Activated naive CD8-positive, alpha-beta T cell treated with anti-CD3 and anti-CD28 coated beads, Interleukin-2, amount 50 U/mL, for 24 hours (primary cell): ENCODE measurements around the gene MCTS1.
A peak's percentile ranks its signal among the peaks of the same experiment; 100 is the strongest.
"Not testable (repeated sequence)": the region's sequence is repeated elsewhere in the genome, so short reads cannot be mapped to it uniquely, and the experiment has no call there.

ENCODE experiments used
- ATAC-seq: fragments of 150-1000 bp; cut with Tn5 transposase; one replicate; pipeline ENCODE4 v1.10.0; 2021
- DNase-seq: peaks from one replicate; pipeline ENCODE4 v3.0.0; 2021
- H3K27ac Mint-ChIP-seq: one replicate; pipeline ENCODE4 v1.8.0; 2021; ENCODE audit warnings: mild to moderate bottlenecking, mixed read lengths
- H3K27me3 Mint-ChIP-seq: one replicate; pipeline ENCODE4 v1.8.0; 2021; ENCODE audit warnings: mixed read lengths
- H3K36me3 Mint-ChIP-seq: one replicate; pipeline ENCODE4 v1.8.0; 2021; ENCODE audit warnings: low read depth, mixed read lengths
- H3K4me1 Mint-ChIP-seq: one replicate; pipeline ENCODE4 v1.8.0; 2021; ENCODE audit warnings: mixed read lengths
- H3K4me3 Mint-ChIP-seq: one replicate; pipeline ENCODE4 v1.8.0; 2021; ENCODE audit warnings: mild to moderate bottlenecking, moderate library complexity, mixed read lengths
- H3K9me3 Mint-ChIP-seq: one replicate; pipeline ENCODE4 v1.8.0; 2021; ENCODE audit warnings: mixed read lengths

The MCTS1 gene, protein sequence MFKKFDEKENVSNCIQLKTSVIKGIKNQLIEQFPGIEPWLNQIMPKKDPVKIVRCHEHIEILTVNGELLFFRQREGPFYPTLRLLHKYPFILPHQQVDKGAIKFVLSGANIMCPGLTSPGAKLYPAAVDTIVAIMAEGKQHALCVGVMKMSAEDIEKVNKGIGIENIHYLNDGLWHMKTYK

DNA sequence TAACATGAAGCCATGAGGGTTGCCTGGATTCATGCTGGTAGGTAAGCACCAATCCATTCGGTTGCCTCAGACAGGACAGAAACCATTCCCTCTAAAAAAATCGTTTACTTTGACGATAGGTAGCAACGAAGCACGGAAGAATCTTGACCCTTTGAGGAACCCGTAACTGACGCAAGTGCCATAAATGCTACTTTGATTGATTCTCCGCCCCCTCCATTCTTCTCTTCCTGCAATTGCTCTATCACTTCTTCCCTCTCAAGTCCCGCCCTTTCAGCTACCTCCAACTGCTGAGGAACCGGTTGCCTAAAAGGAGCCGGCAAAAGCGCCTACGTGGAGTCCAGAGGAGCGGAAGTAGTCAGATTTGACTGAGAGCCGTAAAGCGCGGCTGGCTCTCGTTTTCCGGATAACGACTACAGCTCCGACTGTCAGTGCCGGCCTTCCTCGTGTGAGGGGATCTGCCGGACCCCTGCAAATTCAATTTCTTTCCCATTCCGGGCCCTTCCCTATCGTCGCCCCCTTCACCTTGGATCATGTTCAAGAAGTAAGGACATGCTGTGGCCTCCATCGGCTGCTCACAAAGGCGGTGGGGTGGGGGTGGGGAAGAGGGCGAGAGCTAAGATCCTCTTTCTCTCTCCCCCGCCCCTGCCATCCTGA is at the start of gene MCTS1:
TSS of gene MCTS1 (plus strand) at position 395 of the 654 bp plus-strand sequence. CDS start at position 531, 136 bp downstream.
- H3K27me3 Mint-ChIP-seq = no peaks in the 10 kb centered on the region
- peak within 1 kb of the TSS; percentile 92 for H3K4me3 Mint-ChIP-seq
- peaks cover 11% of the 10 kb centered on the region for H3K4me1 Mint-ChIP-seq
- H3K27ac Mint-ChIP-seq = peak within 1 kb of the TSS; percentile 95
- ATAC-seq (peak; percentile 97), DNase-seq (peak; percentile 70)
- no peaks in the 10 kb centered on the region for H3K9me3 Mint-ChIP-seq
- peaks cover 4% of the 10 kb centered on the region for H3K36me3 Mint-ChIP-seq

DNA sequence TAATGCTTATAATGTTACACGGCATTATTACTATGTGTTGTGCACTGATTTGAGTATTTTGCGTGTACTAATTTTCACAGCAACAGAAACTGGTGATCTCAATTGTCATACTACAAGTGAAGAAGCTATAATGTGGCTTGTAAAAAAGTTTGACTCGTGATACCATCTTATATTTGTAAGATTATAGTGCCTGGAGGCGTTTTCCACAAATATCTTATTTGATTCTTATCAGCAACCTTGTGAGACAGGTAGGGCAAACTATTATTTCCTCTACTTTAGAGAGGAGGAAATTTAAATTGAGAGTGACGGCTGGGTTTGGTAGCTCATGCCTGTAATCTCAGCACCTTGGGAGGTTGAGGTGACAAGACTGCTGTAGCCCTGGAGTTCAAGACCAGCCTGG is 47.6 kb upstream of the MCTS1 start:
- DNase-seq (no peak), ATAC-seq (no peak)
- Mint-ChIP-seq H3K27ac (no peak overlapping the region), H3K4me3 (no peak overlapping the region), H3K9me3 (no peaks in the 10 kb centered on the region), H3K36me3 (peaks cover 10% of the 10 kb centered on the region), H3K4me1 (peaks cover 23% of the 10 kb centered on the region), H3K27me3 (no peaks in the 10 kb centered on the region)

DNA sequence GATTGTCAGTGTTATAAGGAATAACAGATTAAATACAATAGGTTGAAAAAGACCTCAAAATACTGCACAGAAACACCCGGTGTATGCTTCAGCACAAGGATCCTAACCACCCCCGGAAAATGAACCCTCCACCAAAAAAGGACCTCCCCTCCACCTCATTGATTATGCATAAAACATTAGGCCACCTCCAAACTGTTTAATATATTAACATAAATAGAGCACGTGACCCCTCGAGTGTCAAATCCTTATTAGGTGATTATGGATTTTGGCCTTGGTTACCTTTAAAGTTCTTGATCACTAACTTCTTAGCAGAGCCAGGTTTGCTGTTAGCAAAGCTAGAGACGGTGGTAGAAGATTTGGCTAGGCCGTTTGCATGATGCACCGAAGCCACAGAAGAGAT is 44.1 kb upstream of the MCTS1 start:
- Mint-ChIP-seq H3K4me1 (peaks cover 24% of the 10 kb centered on the region), H3K27me3 (no peaks in the 10 kb centered on the region), H3K27ac (peak overlapping the region; percentile 92), H3K4me3 (peak overlapping the region; percentile 97), H3K36me3 (peaks cover 10% of the 10 kb centered on the region), H3K9me3 (no peaks in the 10 kb centered on the region)
- DNase-seq = no peak
- ATAC-seq = no peak

DNA sequence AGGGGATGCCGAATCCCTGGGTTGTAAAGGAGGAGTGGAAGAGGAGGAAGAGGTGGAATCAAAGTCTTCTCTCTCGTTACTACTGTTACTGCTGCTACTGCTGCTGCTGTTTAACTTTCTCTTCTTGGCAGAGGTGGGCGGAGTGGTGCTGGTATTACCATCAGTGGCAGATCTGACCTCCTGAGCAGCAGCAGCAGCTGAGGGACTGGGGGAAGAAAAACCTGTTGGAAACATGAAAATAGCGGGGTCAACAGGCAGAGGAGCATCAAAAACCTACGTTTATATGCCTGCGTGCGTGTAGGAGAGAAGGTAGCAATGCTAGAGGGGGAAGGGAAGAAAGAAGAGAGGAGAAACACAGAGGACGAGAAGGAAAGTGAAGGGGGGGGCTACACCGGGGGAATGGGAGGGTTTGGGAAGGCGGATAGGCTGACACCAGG is 43.5 kb upstream of the MCTS1 start:
- peak; percentile 25 for DNase-seq
- Mint-ChIP-seq H3K4me1 (peaks cover 22% of the 10 kb centered on the region), H3K36me3 (peaks cover 10% of the 10 kb centered on the region), H3K27ac (peak overlapping the region; percentile 92), H3K4me3 (peak overlapping the region; percentile 97), H3K27me3 (no peaks in the 10 kb centered on the region), H3K9me3 (no peaks in the 10 kb centered on the region)
- peak; percentile 59 for ATAC-seq

DNA sequence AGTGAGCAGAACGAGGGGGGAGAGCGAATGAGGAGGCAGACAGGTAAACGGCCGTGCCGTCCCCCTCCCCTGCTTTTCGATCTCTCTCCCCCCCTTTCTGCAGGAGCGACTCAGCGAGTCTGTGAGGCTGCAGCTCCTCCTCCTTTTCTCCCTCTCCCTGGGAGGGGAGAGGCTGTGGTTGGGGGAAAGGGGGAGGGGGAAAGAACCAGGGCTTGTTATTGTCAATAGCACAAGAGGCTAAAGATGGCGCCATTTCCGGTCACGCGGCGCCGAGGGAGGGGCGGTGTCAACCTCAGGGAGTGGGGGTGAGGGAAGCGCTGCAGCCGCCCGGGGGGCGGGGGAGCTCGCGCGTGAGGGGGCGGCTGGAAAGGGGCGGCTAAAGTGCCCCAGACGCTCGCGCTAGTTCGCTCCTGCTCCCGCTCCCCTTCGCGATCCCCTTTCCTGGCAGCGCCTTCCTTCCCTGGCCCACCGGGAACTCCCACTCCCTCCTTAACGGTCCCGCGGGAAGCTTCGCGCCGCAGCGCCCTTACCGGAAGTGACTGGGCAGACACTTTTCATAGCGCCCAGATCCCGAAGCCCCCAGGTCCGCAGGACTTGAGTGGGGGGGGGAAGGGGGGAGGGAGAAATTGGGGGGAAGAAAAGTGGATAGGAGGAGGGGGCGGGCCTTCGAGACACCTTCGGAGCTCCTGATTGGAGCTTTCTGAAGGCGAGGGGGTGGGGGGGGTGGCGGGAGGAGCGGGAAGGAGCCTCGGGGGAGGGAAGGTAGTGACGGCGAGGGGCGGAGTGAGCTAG is 42.9 kb upstream of the MCTS1 start, which contains the start of gene CUL4B:
TSS of gene CUL4B (minus strand) at position 121 of the 792 bp plus-strand sequence. CDS start 324 bp downstream, outside the sequence.
- H3K4me3 Mint-ChIP-seq = peak within 1 kb of the TSS; percentile 97
- H3K4me1 Mint-ChIP-seq = peaks cover 21% of the 10 kb centered on the region
- DNase-seq = peak; percentile 86
- peaks cover 9% of the 10 kb centered on the region for H3K36me3 Mint-ChIP-seq
- H3K27me3 Mint-ChIP-seq = no peaks in the 10 kb centered on the region
- peak; percentile 82 for ATAC-seq
- H3K27ac Mint-ChIP-seq = peak within 1 kb of the TSS; percentile 92
- H3K9me3 Mint-ChIP-seq = no peaks in the 10 kb centered on the region

DNA sequence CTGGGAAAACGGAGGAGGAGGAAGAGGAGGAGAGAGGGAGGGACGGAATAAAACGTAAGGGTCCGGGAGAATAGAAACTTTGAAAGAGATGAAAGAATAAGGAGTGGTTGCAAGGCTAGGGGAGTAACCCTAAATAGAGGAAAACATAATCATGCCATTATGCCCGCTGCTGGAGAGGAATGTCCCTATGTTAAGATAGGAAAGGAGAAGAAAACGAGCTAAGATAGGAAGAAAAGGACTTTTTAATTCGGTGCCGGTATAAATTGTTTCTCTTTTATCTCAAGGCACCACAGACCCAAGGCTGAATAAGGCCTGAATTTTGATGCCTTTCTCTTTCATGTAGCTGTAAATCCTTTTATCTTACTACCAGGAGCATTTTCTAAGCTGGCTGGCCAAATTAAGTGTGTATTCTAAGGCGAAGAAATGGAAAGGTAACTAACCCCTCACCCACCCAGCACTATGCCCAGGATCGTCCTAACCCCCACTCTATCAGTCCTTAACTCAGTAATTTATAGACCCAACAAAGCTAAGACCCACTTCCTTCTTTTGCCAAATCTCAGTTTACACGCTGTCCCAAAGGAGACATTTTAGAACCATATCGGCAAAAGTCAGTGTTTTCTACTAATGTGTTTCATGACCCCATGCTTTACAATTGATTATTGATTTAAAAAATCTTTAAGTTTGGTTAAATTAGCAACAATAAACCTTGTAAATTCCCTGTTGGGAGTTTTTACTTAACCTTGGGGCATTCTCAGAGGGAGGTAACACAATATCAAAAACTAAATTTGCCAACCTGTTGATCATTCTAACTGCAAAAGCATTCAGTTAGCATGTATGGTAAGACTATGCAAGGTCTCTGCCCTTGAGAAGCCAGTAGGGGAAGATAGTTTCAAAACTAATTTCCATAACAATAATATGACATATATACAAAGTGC is 42.0 kb upstream of the MCTS1 start:
- H3K4me1 Mint-ChIP-seq = peaks cover 18% of the 10 kb centered on the region
- H3K9me3 Mint-ChIP-seq = no peaks in the 10 kb centered on the region
- DNase-seq = no peak
- peak overlapping the region; percentile 92 for H3K27ac Mint-ChIP-seq
- ATAC-seq = no peak
- no peaks in the 10 kb centered on the region for H3K27me3 Mint-ChIP-seq
- H3K36me3 Mint-ChIP-seq = peaks cover 6% of the 10 kb centered on the region
- H3K4me3 Mint-ChIP-seq = peak overlapping the region; percentile 97

DNA sequence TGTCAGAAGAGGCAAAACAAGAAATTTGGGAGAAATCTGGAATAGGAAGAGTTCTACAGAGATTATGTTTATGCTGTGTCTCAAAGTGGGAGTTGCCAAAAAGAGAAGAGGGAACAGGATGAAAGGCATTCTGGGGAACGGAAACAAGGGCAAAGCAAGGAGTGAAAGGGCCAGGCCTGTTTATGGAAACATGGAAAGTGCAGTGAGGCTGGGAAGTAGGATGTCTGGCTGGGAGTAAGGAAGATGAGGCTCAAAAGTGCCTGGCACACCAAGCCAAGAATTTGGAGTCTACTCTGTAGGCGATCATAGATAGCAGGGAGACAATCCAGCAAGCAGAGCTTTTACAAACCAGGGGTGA is 41.4 kb upstream of the MCTS1 start:
- no peak for ATAC-seq
- Mint-ChIP-seq H3K36me3 (peaks cover 3% of the 10 kb centered on the region), H3K27me3 (no peaks in the 10 kb centered on the region), H3K4me3 (peak overlapping the region; percentile 97), H3K27ac (no peak overlapping the region), H3K9me3 (no peaks in the 10 kb centered on the region), H3K4me1 (peaks cover 15% of the 10 kb centered on the region)
- DNase-seq = no peak

DNA sequence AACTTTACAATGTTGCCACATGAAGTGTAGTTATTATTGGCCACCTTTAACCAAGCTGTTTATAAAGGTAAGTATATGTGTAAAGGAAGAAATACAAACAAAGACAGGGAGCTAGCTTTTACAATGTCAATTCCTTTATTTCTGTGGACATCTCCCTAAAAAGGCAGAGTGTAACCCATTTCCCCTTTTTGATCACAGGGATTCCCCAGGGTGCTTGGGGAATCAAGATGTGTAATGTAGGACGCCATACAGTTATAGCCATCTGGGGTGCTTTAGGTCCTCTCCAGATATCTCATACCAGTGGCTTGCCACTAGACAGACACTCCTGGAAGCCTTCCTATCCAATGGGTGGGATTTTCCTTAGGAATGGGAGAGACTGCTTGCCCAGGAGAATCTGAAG is 39.0 kb upstream of the MCTS1 start:
- DNase-seq = no peak
- Mint-ChIP-seq H3K27me3 (no peaks in the 10 kb centered on the region), H3K27ac (no peak overlapping the region), H3K36me3 (no peaks in the 10 kb centered on the region), H3K4me3 (no peak overlapping the region), H3K4me1 (peaks cover 4% of the 10 kb centered on the region), H3K9me3 (no peaks in the 10 kb centered on the region)
- no peak for ATAC-seq

DNA sequence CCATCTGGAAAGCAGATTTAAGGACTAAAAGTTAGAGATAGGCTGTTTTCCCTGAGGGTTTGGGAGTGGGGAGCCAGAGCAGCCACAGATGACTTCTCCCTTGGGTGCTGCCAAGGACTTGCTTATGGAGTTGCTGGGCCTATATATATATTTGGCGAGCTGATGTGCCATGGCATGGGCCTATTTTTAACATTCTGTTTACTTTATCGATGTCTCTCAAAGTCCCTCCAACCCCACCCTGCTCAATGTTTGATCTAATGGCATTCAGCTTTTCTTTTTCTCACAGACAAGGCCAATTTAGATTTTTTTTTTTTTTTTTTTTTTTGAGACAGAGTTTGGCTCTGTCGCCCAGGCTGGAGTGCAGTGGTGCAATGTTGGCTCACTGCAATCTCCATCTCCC is 37.1 kb upstream of the MCTS1 start:
- no peak for ATAC-seq
- no peak overlapping the region for H3K27ac Mint-ChIP-seq
- DNase-seq = no peak
- H3K27me3 Mint-ChIP-seq = no peaks in the 10 kb centered on the region
- H3K36me3 Mint-ChIP-seq = no peaks in the 10 kb centered on the region
- no peak overlapping the region for H3K4me3 Mint-ChIP-seq
- H3K9me3 Mint-ChIP-seq = no peaks in the 10 kb centered on the region
- peaks cover 8% of the 10 kb centered on the region for H3K4me1 Mint-ChIP-seq

DNA sequence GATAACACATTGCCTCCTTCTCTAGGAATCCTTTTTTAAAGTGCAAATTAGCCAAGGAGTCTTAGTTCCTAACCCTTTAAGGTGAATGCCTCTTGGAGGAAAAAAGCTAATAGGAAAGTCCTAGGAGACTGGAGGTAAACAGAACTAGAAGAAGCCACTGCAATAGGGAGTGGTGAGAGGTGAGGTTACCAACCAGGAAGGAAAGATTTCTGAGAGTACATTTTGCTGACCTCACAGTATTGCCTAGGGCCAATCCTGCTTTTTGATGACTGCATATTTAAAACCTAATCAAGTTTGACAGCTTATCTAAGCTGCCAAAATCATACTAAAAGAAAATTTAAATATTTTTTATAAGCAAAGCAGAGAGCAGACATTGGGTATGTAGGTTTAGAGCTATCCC is 35.9 kb upstream of the MCTS1 start:
- Mint-ChIP-seq H3K4me1 (peaks cover 5% of the 10 kb centered on the region), H3K27ac (no peak overlapping the region), H3K4me3 (no peak overlapping the region), H3K27me3 (no peaks in the 10 kb centered on the region), H3K9me3 (no peaks in the 10 kb centered on the region), H3K36me3 (no peaks in the 10 kb centered on the region)
- no peak for ATAC-seq
- DNase-seq = no peak

DNA sequence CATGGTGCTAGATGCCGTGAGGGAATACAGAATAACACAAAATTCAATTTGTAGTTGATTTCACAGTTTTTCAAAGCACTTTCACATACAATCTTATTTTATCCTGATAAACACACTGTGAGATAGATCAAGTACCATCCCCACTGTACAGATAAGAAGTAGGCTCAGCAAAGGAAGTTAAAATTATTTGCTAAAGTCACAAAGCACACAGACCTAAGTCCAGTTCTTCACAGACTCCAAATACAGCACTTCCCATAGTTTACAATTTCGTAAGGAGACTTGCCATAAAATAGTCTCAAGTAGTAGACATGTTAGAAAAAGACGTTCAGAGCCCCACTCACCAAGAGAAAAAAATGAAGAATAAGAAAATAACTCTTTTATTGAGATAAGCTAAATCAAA is 35.3 kb upstream of the MCTS1 start:
- ATAC-seq (no peak), DNase-seq (no peak)
- H3K27me3 Mint-ChIP-seq = no peaks in the 10 kb centered on the region
- H3K4me3 Mint-ChIP-seq = no peak overlapping the region
- no peaks in the 10 kb centered on the region for H3K36me3 Mint-ChIP-seq
- peaks cover 5% of the 10 kb centered on the region for H3K4me1 Mint-ChIP-seq
- H3K9me3 Mint-ChIP-seq = no peaks in the 10 kb centered on the region
- no peak overlapping the region for H3K27ac Mint-ChIP-seq

DNA sequence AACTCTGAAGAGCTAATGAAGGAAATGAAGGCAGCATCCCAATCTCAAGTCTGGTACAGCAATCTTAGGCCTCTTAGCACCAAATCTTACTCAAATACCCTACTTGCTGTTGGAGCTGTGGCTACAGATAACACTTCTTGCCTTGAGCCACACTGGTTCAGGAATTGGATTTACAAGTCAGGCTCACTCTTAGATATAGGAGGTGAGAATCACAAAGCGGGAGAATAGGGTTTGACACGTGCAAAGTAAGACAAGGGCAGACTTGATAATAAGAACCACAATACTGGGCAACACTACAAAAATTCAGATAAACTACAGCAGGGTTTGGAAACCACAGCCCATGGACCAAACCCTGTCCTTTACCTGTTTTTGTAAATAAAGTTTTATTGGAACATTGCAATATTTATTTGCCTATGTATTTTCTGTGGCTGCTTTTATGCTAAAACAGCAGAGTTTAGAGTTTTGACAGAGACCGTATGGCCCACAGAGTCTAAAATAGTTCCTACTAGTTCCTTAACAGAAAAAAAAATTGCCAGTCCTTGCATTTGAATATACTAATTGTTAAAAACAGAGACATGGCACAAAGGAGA is 33.8 kb upstream of the MCTS1 start:
- peaks cover 5% of the 10 kb centered on the region for H3K4me1 Mint-ChIP-seq
- ATAC-seq (no peak), DNase-seq (no peak)
- no peak overlapping the region for H3K4me3 Mint-ChIP-seq
- no peak overlapping the region for H3K27ac Mint-ChIP-seq
- H3K36me3 Mint-ChIP-seq = no peaks in the 10 kb centered on the region
- H3K9me3 Mint-ChIP-seq = no peaks in the 10 kb centered on the region
- no peaks in the 10 kb centered on the region for H3K27me3 Mint-ChIP-seq

DNA sequence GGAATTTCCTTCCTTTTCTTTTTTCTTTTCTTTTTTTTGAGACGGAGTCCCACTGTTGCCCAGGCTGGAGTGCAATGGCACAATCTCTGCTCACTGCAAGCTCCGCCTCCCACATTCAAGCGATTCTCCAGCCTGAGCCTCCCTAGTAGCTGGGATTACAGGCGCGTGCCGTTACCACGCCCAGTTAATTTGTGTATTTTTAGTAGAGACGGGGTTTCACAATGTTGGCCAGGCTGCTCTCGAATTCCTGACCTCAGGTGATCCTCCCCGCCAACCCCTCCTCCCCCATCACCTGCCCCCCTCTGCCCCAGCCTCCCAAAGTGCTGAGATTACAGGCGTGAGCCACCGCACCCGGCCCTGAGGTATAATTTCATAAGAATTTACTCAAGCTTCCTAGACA is 30.1 kb upstream of the MCTS1 start:
- not testable (repeated sequence) for H3K27ac Mint-ChIP-seq, H3K4me1 Mint-ChIP-seq, DNase-seq, H3K9me3 Mint-ChIP-seq, H3K4me3 Mint-ChIP-seq, H3K27me3 Mint-ChIP-seq, H3K36me3 Mint-ChIP-seq, ATAC-seq
